ENCODE results near the gene PRR20G. TPM values are rescaled to one million over a fixed set of nuclear protein-coding genes. Genes with fewer than 3 reads are reported as not detected.

The PRR20G gene
- total RNA-seq, 1 experiment from 2014 or later: not detected

DNA sequence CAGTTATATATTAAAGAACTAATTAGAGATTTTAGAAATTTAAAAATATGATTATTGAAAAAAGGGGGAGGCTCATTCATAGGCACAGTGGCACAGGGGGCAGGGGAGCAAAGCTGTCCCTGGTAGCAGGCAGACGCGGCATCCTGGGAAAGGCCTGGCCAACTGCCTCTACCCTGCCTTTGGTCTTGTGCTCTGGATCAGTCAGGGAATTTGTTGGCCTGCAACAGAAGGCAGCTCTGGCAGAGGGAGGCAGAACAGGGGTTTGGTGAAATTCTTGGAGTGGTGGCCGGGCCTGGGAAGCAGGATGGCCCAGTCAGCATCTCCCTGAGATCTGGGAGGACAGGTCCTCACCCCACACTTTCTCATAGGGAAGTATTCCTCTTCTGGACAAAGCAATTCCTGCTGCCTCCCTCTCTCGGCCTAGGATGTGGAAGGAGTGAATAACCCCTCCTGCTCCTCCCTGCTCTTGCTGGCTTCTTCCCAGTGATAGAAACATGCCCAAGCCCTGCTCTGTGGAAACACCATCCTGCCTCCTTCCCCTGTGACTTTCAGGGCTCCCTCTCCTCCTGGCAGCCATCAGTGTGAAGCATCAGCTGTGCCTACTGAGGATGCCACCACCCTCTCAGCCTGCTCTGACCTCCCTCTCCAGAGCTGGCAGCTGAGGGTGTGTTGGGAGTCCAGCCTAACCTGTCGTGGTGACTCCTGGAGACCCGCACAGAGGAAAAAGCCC lies 26.9 kb downstream of the PRR20G start:
- Mint-ChIP-seq H3K9me3 (ENCODE audit: low read depth, unreplicated experiment) (no peaks in the 10 kb centered on the region), H3K27ac (ENCODE audit: unreplicated experiment) (no peak overlapping the region), H3K4me3 (ENCODE audit: low read depth, unreplicated experiment) (no peak overlapping the region), H3K36me3 (ENCODE audit: insufficient read depth, unreplicated experiment) (no peaks in the 10 kb centered on the region), H3K4me1 (ENCODE audit: low read depth, unreplicated experiment) (peaks cover 5% of the 10 kb centered on the region), H3K27me3 (ENCODE audit: unreplicated experiment) (peaks cover 96% of the 10 kb centered on the region)
- CTCF ChIA-PET: interaction anchor here (0.7 to 2.7 kb wide), 2 partner anchors 43 to 195 kb away, joined by 3 to 5 read pairs; no protein-coding TSS in a partner anchor
- intact Hi-C loops (cut with micrococcal nuclease; ENCODE audit: unreplicated experiment): no loop called here
- no peak for DNase-seq
- TF ChIP-seq, protein P1, sequence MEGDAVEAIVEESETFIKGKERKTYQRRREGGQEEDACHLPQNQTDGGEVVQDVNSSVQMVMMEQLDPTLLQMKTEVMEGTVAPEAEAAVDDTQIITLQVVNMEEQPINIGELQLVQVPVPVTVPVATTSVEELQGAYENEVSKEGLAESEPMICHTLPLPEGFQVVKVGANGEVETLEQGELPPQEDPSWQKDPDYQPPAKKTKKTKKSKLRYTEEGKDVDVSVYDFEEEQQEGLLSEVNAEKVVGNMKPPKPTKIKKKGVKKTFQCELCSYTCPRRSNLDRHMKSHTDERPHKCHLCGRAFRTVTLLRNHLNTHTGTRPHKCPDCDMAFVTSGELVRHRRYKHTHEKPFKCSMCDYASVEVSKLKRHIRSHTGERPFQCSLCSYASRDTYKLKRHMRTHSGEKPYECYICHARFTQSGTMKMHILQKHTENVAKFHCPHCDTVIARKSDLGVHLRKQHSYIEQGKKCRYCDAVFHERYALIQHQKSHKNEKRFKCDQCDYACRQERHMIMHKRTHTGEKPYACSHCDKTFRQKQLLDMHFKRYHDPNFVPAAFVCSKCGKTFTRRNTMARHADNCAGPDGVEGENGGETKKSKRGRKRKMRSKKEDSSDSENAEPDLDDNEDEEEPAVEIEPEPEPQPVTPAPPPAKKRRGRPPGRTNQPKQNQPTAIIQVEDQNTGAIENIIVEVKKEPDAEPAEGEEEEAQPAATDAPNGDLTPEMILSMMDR (IDR thresholded peaks at IDR 0.05; ENCODE audit: unreplicated experiment): no peak
- BruUV-seq (replicated peaks): no TSS peak

DNA sequence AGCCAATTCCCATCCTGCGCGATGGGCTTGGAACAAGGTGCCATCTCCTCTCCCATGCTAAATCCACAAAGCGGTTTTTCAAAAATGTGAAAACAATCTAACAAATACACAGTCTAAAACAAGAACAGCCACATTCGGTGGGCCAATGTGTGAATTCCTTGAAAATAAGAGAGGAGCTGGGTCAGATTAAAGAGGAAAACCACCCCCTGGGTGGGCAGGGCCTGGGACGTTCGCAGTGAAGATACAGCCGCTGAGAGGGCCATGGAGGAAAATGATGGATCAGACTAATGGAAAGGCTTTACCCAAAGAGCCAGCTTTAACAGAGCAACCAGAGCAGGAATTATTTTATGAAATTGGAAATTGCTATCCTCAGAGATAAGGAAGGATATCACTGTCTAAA lies 27.4 kb downstream of the PRR20G start:
- H3K9me3 Mint-ChIP-seq (ENCODE audit: low read depth, unreplicated experiment): no peaks in the 10 kb centered on the region
- DNase-seq: no peak
- TF ChIP-seq, protein P1 (IDR thresholded peaks at IDR 0.05; ENCODE audit: unreplicated experiment): no peak
- BruUV-seq (replicated peaks): no TSS peak
- intact Hi-C loops (cut with micrococcal nuclease; ENCODE audit: unreplicated experiment): no loop called here
- H3K27ac Mint-ChIP-seq (ENCODE audit: unreplicated experiment): no peak overlapping the region
- H3K4me3 Mint-ChIP-seq (ENCODE audit: low read depth, unreplicated experiment): no peak overlapping the region
- CTCF ChIA-PET: interaction anchor here (0.7 to 2.7 kb wide), 2 partner anchors 44 to 195 kb away, joined by 3 to 5 read pairs; no protein-coding TSS in a partner anchor
- H3K4me1 Mint-ChIP-seq (ENCODE audit: low read depth, unreplicated experiment): peaks cover 5% of the 10 kb centered on the region
- H3K27me3 Mint-ChIP-seq (ENCODE audit: unreplicated experiment): peaks cover 96% of the 10 kb centered on the region
- H3K36me3 Mint-ChIP-seq (ENCODE audit: insufficient read depth, unreplicated experiment): no peaks in the 10 kb centered on the region

DNA sequence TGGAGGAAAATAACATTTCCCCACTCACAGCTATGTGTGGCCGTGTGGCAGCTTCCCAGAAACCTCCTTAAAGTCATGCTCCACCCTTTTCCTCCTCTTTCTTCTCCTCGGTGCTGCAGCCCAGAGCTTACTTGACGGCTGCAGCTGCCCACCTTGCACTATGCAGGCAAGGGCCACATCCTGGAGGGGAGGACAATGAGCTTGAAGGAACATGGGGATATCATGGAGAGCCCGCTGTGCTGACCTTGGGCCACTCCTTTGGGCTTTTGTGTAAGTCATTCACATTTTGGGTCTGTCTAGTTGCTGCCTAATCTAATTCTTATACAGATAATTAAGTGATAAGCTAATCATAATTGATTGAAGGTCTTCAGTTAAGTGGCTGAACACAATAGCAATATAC lies 28.0 kb downstream of the PRR20G start:
- Mint-ChIP-seq H3K4me3 (ENCODE audit: low read depth, unreplicated experiment) (no peak overlapping the region), H3K36me3 (ENCODE audit: insufficient read depth, unreplicated experiment) (no peaks in the 10 kb centered on the region), H3K9me3 (ENCODE audit: low read depth, unreplicated experiment) (no peaks in the 10 kb centered on the region), H3K27ac (ENCODE audit: unreplicated experiment) (no peak overlapping the region), H3K4me1 (ENCODE audit: low read depth, unreplicated experiment) (peaks cover 5% of the 10 kb centered on the region), H3K27me3 (ENCODE audit: unreplicated experiment) (peaks cover 91% of the 10 kb centered on the region)
- DNase-seq: no peak
- intact Hi-C loops (cut with micrococcal nuclease; ENCODE audit: unreplicated experiment): no loop called here
- TF ChIP-seq, protein P1 (IDR thresholded peaks at IDR 0.05; ENCODE audit: unreplicated experiment): no peak
- no TSS peak for BruUV-seq (replicated peaks)
- CTCF ChIA-PET: no interaction called here

DNA sequence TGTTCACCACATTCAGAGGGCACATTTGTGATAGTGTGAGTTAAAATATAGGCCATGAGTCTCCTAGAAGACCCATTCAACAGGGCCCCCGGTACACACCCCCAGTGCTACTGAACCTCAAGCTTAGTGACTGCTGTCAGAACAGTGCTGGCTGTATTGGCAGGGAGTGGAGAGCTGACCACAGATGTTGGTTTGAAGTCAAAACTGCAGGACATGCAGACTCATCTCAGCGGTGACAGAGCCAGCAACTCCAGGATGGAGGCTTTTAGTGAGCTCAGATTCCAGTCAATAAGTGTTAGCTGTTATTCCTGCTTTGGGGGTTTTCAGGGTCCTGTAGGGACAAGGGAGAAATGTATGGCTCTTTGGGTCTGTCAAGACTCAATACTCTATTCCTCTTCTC lies 29.1 kb downstream of the PRR20G start:
- no peak overlapping the region for H3K4me3 Mint-ChIP-seq (ENCODE audit: low read depth, unreplicated experiment)
- no peaks in the 10 kb centered on the region for H3K4me1 Mint-ChIP-seq (ENCODE audit: low read depth, unreplicated experiment)
- no peak overlapping the region for H3K27ac Mint-ChIP-seq (ENCODE audit: unreplicated experiment)
- BruUV-seq (replicated peaks): no TSS peak
- TF ChIP-seq, protein P1 (IDR thresholded peaks at IDR 0.05; ENCODE audit: unreplicated experiment): no peak
- H3K9me3 Mint-ChIP-seq (ENCODE audit: low read depth, unreplicated experiment): no peaks in the 10 kb centered on the region
- no peak for DNase-seq
- H3K27me3 Mint-ChIP-seq (ENCODE audit: unreplicated experiment): peaks cover 91% of the 10 kb centered on the region
- intact Hi-C loops (cut with micrococcal nuclease; ENCODE audit: unreplicated experiment): no loop called here
- CTCF ChIA-PET: interaction anchor here (0.9 kb wide), 1 partner anchor 45 kb away, joined by 3 read pairs; no protein-coding TSS in a partner anchor
- no peaks in the 10 kb centered on the region for H3K36me3 Mint-ChIP-seq (ENCODE audit: insufficient read depth, unreplicated experiment)
